ENCODE measurements around the gene ASPHD1. TPM values are rescaled to one million over a fixed set of nuclear protein-coding genes. Genes with fewer than 3 reads are reported as not detected.

ASPHD1 gene
- total RNA-seq, 1 experiment from 2014 or later: 2.0 TPM

- Histone ChIP-seq H2AFZ (ENCODE audit: low read length) (no peak overlapping the region), H3K9ac (ENCODE audit: low read length) (no peak overlapping the region), H3K9me3 (ENCODE audit: low read length) (no peaks in the 10 kb centered on the region), H3K27me3 (ENCODE audit: low read length) (no peaks in the 10 kb centered on the region), H3K9me2 (replicated peaks; ENCODE audit: low read length) (no peaks in the 10 kb centered on the region), H3K4me3 (ENCODE audit: low read length) (no peak overlapping the region), H3F3A (ENCODE audit: low read length, unreplicated experiment) (no peaks in the 10 kb centered on the region), H4K20me1 (ENCODE audit: low read length) (no peaks in the 10 kb centered on the region), H3K4me1 (ENCODE audit: insufficient read depth, low read length) (no peaks in the 10 kb centered on the region), H3K27ac (ENCODE audit: low read length) (no peak overlapping the region), H3K4me2 (ENCODE audit: low read length) (no peak overlapping the region), H3K36me3 (ENCODE audit: low read depth, low read length) (no peaks in the 10 kb centered on the region), H3K79me2 (ENCODE audit: low read length) (no peaks in the 10 kb centered on the region)
- no peak for ATAC-seq
- intact Hi-C loops (cut with micrococcal nuclease): no loop called here
- POLR2A ChIA-PET (ENCODE audit: unreplicated experiment): no interaction called here
- no TSS peak for BruUV-seq (replicated peaks)
- CTCF ChIA-PET: no interaction called here
- DNase-seq: no peak
- TF ChIP-seq CTCF (conservative IDR thresholded peaks at IDR 0.05; ENCODE audit: low read depth, low read length) (no peak), EZH2phosphoT487 (IDR thresholded peaks at IDR 0.05; ENCODE audit: borderline replicate concordance, low read length) (no peak), EZH2 (IDR thresholded peaks at IDR 0.05; ENCODE audit: low read length, unreplicated experiment) (no peak)
Observed at GRCh38 chr16:29871822-29872546, 28.3 kb upstream of the ASPHD1 start.

- Histone ChIP-seq H3K27ac (ENCODE audit: low read length) (no peak overlapping the region), H3K9me3 (ENCODE audit: low read length) (no peaks in the 10 kb centered on the region), H2AFZ (ENCODE audit: low read length) (no peak overlapping the region), H3K9ac (ENCODE audit: low read length) (no peak overlapping the region), H3K9me2 (replicated peaks; ENCODE audit: low read length) (no peaks in the 10 kb centered on the region), H3K27me3 (ENCODE audit: low read length) (no peaks in the 10 kb centered on the region), H3F3A (ENCODE audit: low read length, unreplicated experiment) (no peaks in the 10 kb centered on the region), H3K79me2 (ENCODE audit: low read length) (no peaks in the 10 kb centered on the region), H3K36me3 (ENCODE audit: low read depth, low read length) (no peaks in the 10 kb centered on the region), H3K4me3 (ENCODE audit: low read length) (no peak overlapping the region), H3K4me1 (ENCODE audit: insufficient read depth, low read length) (no peaks in the 10 kb centered on the region), H3K4me2 (ENCODE audit: low read length) (no peak overlapping the region), H4K20me1 (ENCODE audit: low read length) (no peaks in the 10 kb centered on the region)
- BruUV-seq (replicated peaks): no TSS peak
- intact Hi-C loops (cut with micrococcal nuclease): no loop called here
- DNase-seq: no peak
- TF ChIP-seq EZH2phosphoT487 (IDR thresholded peaks at IDR 0.05; ENCODE audit: borderline replicate concordance, low read length) (no peak), CTCF (conservative IDR thresholded peaks at IDR 0.05; ENCODE audit: low read depth, low read length) (no peak)
- CTCF ChIA-PET: no interaction called here
- ATAC-seq: no peak
- POLR2A ChIA-PET (ENCODE audit: unreplicated experiment): no interaction called here
Observed at GRCh38 chr16:29873319-29873718, 27.0 kb upstream of the ASPHD1 start.

GRCh38 chr16:29875206-29875605 is 25.1 kb upstream of the ASPHD1 start:
- Histone ChIP-seq H3K27ac (ENCODE audit: low read length) (no peak overlapping the region), H4K20me1 (ENCODE audit: low read length) (no peaks in the 10 kb centered on the region), H3K27me3 (ENCODE audit: low read length) (no peaks in the 10 kb centered on the region), H3K79me2 (ENCODE audit: low read length) (no peaks in the 10 kb centered on the region), H3K4me2 (ENCODE audit: low read length) (no peak overlapping the region), H3K9me2 (replicated peaks; ENCODE audit: low read length) (no peaks in the 10 kb centered on the region), H3K4me1 (ENCODE audit: insufficient read depth, low read length) (no peaks in the 10 kb centered on the region), H3K36me3 (ENCODE audit: low read depth, low read length) (no peaks in the 10 kb centered on the region), H3F3A (ENCODE audit: low read length, unreplicated experiment) (no peaks in the 10 kb centered on the region), H3K9me3 (ENCODE audit: low read length) (no peaks in the 10 kb centered on the region), H3K4me3 (ENCODE audit: low read length) (no peak overlapping the region), H2AFZ (ENCODE audit: low read length) (no peak overlapping the region), H3K9ac (ENCODE audit: low read length) (no peak overlapping the region)
- ATAC-seq (no peak), DNase-seq (no peak)
- TF ChIP-seq CTCF (conservative IDR thresholded peaks at IDR 0.05; ENCODE audit: low read depth, low read length) (no peak), EZH2 (IDR thresholded peaks at IDR 0.05; ENCODE audit: low read length, unreplicated experiment) (no peak), EZH2phosphoT487 (IDR thresholded peaks at IDR 0.05; ENCODE audit: borderline replicate concordance, low read length) (no peak)
- ChIA-PET POLR2A (ENCODE audit: unreplicated experiment) (no interaction called here), CTCF (no interaction called here)
- intact Hi-C loops (cut with micrococcal nuclease): no loop called here
- no TSS peak for BruUV-seq (replicated peaks)
